GM23338 (cell line): ENCODE data around the gene IL31.

ENCODE experiments used
- CREB1 ChIP-seq: fragments of 250-450 bp; sonication (Bioruptor Pico); IDR thresholded peaks from 2 replicates; pipeline ENCODE4 v1.5.0; 2020; ENCODE audit warnings: low read depth, mild to moderate bottlenecking, moderate library complexity
- CTCF ChIP-seq, 2 experiments: fragments of 200-600 bp in 1 of 2; sonication (generic) in 1 of 2; conservative IDR thresholded peaks; 2 replicates each; pipeline versions ENCODE4 v1.5.1 to v1.6.1; 2016 to 2017; ENCODE audit warnings: antibody characterized with exemption in 2 of 2, low read depth in 2 of 2, mild to moderate bottlenecking in 2 of 2, moderate library complexity in 1 of 2
- EZH2 ChIP-seq: fragments of 200-600 bp; sonication (generic); IDR thresholded peaks from one replicate; pipeline ENCODE4 v1.8.0; 2017; ENCODE audit warnings: antibody characterized with exemption, mild to moderate bottlenecking, low read depth; ENCODE audit not compliant: unreplicated experiment
- JUNB ChIP-seq: IDR thresholded peaks from one replicate; pipeline ENCODE4 v1.6.1; 2016; ENCODE audit warnings: antibody characterized with exemption; ENCODE audit not compliant: unreplicated experiment
- POLR2AphosphoS5 ChIP-seq: IDR thresholded peaks from 2 replicates; pipeline ENCODE4 v1.6.1; 2016; ENCODE audit warnings: antibody characterized with exemption, low read depth
- REST ChIP-seq: IDR thresholded peaks from one replicate; pipeline ENCODE4 v1.6.1; 2018; ENCODE audit warnings: antibody characterized with exemption; ENCODE audit not compliant: unreplicated experiment
- STAT1 ChIP-seq: IDR thresholded peaks from one replicate; pipeline ENCODE4 v1.6.1; 2016; ENCODE audit warnings: antibody characterized with exemption; ENCODE audit not compliant: unreplicated experiment

DNA sequence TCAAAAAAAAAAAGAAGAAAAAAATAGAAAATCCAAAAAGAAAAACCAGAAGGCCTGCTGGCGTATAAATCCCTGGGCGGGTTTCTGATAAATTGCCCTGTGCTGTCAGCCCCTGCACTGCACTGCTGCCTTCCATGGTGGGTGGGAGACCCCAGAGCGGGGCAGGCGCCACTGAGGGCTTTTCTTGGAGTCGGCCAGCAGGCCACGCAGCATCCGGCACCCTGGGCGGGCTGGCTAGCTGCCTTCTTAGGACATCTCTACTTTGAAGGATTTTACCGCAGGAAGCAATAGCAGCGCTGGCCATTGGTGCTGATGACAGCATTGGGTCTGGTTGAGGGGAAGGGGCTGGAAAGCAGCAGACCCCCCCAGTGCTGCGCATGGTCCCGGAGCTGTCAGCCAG is 29.1 kb downstream of the IL31 start:
- TF ChIP-seq CTCF (conservative IDR thresholded peaks at IDR 0.05; ENCODE audit: low read depth in 2 of 2), result no peak
- no peak for TF ChIP-seq EZH2
- no peak for TF ChIP-seq STAT1
- no peak for TF ChIP-seq JUNB
- TF ChIP-seq CREB1, result no peak
- no peak for TF ChIP-seq REST
- no peak for TF ChIP-seq POLR2AphosphoS5
